Measurements from ENCODE around the gene PEPD.
"Not testable (repeated sequence)": the region's sequence is repeated elsewhere in the genome, so short reads cannot be mapped to it uniquely, and the experiment has no call there.

Gene PEPD

GRCh38 chr19:33557720-33558119 lies 36.1 kb upstream of the PEPD start:
- Histone ChIP-seq H3K27ac (ENCODE audit: low read depth, low read length) (no peak overlapping the region), H3K36me3 (ENCODE audit: low read length) (no peaks in the 10 kb centered on the region), H3F3A (ENCODE audit: insufficient read depth) (no peaks in the 10 kb centered on the region), H3K4me3 (ENCODE audit: insufficient read depth, low read length, poor library complexity, severe bottlenecking) (no peak overlapping the region), H3K79me2 (ENCODE audit: insufficient read depth, low read length) (no peaks in the 10 kb centered on the region), H3K9me3 (ENCODE audit: insufficient read depth, low read length) (no peaks in the 10 kb centered on the region), H3K4me2 (ENCODE audit: low read depth, low read length, poor library complexity, severe bottlenecking) (no peak overlapping the region), H3K9me2 (replicated peaks; ENCODE audit: insufficient read depth, low read length) (no peaks in the 10 kb centered on the region), H3K27me3 (ENCODE audit: low read length) (no peaks in the 10 kb centered on the region), H3K9ac (ENCODE audit: low read length) (no peak overlapping the region), H2AFZ (ENCODE audit: low read depth, low read length, severe bottlenecking) (no peak overlapping the region), H4K20me1 (ENCODE audit: low read depth, low read length) (no peaks in the 10 kb centered on the region)
- TF ChIP-seq CTCF (IDR thresholded peaks at IDR 0.05; ENCODE audit: insufficient read depth, low read length, poor library complexity, severe bottlenecking) (no peak), EZH2phosphoT487 (conservative IDR thresholded peaks at IDR 0.05; ENCODE audit: low read length) (no peak)

GRCh38 chr19:33557196-33557595 lies 35.6 kb upstream of the PEPD start:
- no peak overlapping the region for H2AFZ ChIP-seq (ENCODE audit: low read depth, low read length, severe bottlenecking)
- H3K9me2 ChIP-seq (replicated peaks; ENCODE audit: insufficient read depth, low read length): no peaks in the 10 kb centered on the region
- TF ChIP-seq EZH2phosphoT487 (conservative IDR thresholded peaks at IDR 0.05; ENCODE audit: low read length) (no peak), CTCF (IDR thresholded peaks at IDR 0.05; ENCODE audit: insufficient read depth, low read length, poor library complexity, severe bottlenecking) (no peak)
- no peak overlapping the region for H3K4me2 ChIP-seq (ENCODE audit: low read depth, low read length, poor library complexity, severe bottlenecking)
- H3K9ac ChIP-seq (ENCODE audit: low read length): no peak overlapping the region
- no peak overlapping the region for H3K4me3 ChIP-seq (ENCODE audit: insufficient read depth, low read length, poor library complexity, severe bottlenecking)
- H3F3A ChIP-seq (ENCODE audit: insufficient read depth): no peaks in the 10 kb centered on the region
- no peaks in the 10 kb centered on the region for H3K27me3 ChIP-seq (ENCODE audit: low read length)
- no peaks in the 10 kb centered on the region for H3K36me3 ChIP-seq (ENCODE audit: low read length)
- no peaks in the 10 kb centered on the region for H3K9me3 ChIP-seq (ENCODE audit: insufficient read depth, low read length)
- no peaks in the 10 kb centered on the region for H4K20me1 ChIP-seq (ENCODE audit: low read depth, low read length)
- no peaks in the 10 kb centered on the region for H3K79me2 ChIP-seq (ENCODE audit: insufficient read depth, low read length)
- no peak overlapping the region for H3K27ac ChIP-seq (ENCODE audit: low read depth, low read length)

GRCh38 chr19:33556261-33556660 lies 34.7 kb upstream of the PEPD start:
- no peak overlapping the region for H3K4me2 ChIP-seq (ENCODE audit: low read depth, low read length, poor library complexity, severe bottlenecking)
- no peaks in the 10 kb centered on the region for H3K9me2 ChIP-seq (replicated peaks; ENCODE audit: insufficient read depth, low read length)
- no peak overlapping the region for H3K4me3 ChIP-seq (ENCODE audit: insufficient read depth, low read length, poor library complexity, severe bottlenecking)
- H3K9me3 ChIP-seq (ENCODE audit: insufficient read depth, low read length): no peaks in the 10 kb centered on the region
- H3F3A ChIP-seq (ENCODE audit: insufficient read depth): no peaks in the 10 kb centered on the region
- no peaks in the 10 kb centered on the region for H3K36me3 ChIP-seq (ENCODE audit: low read length)
- no peaks in the 10 kb centered on the region for H4K20me1 ChIP-seq (ENCODE audit: low read depth, low read length)
- H2AFZ ChIP-seq (ENCODE audit: low read depth, low read length, severe bottlenecking): no peak overlapping the region
- TF ChIP-seq EZH2phosphoT487 (conservative IDR thresholded peaks at IDR 0.05; ENCODE audit: low read length) (no peak), CTCF (IDR thresholded peaks at IDR 0.05; ENCODE audit: insufficient read depth, low read length, poor library complexity, severe bottlenecking) (no peak)
- H3K27ac ChIP-seq (ENCODE audit: low read depth, low read length): no peak overlapping the region
- no peaks in the 10 kb centered on the region for H3K79me2 ChIP-seq (ENCODE audit: insufficient read depth, low read length)
- H3K9ac ChIP-seq (ENCODE audit: low read length): no peak overlapping the region
- no peaks in the 10 kb centered on the region for H3K27me3 ChIP-seq (ENCODE audit: low read length)

GRCh38 chr19:33555726-33556125 lies 34.1 kb upstream of the PEPD start:
- not testable (repeated sequence) for H3K9me2 ChIP-seq (replicated peaks; ENCODE audit: insufficient read depth, low read length); H2AFZ ChIP-seq (ENCODE audit: low read depth, low read length, severe bottlenecking); H3F3A ChIP-seq (ENCODE audit: insufficient read depth); H3K27me3 ChIP-seq (ENCODE audit: low read length); H3K27ac ChIP-seq (ENCODE audit: low read depth, low read length); H3K36me3 ChIP-seq (ENCODE audit: low read length); H3K9ac ChIP-seq (ENCODE audit: low read length); H3K9me3 ChIP-seq (ENCODE audit: insufficient read depth, low read length); H3K79me2 ChIP-seq (ENCODE audit: insufficient read depth, low read length); H4K20me1 ChIP-seq (ENCODE audit: low read depth, low read length); H3K4me3 ChIP-seq (ENCODE audit: insufficient read depth, low read length, poor library complexity, severe bottlenecking)
- peak overlapping the region; percentile 25 for H3K4me2 ChIP-seq (ENCODE audit: low read depth, low read length, poor library complexity, severe bottlenecking)
